T-helper 2 cell treated with Interferon-gamma antibody and Interleukin-4, amounts not matched to agents 5 μg/mL and 100 μg/mL, for 36 hours (primary cell): Measurements from ENCODE around the gene WDR7.

Experiments
- DNase-seq: peaks from one replicate; pipeline ENCODE4 v3.0.0; 2021; ENCODE audit warnings: low spot score
- H3K27ac Mint-ChIP-seq: one replicate; pipeline ENCODE4 v1.8.0; 2021; ENCODE audit warnings: mild to moderate bottlenecking, mixed read lengths
- H3K27me3 Mint-ChIP-seq: one replicate; pipeline ENCODE4 v1.8.0; 2021; ENCODE audit warnings: low read depth, mixed read lengths
- H3K36me3 Mint-ChIP-seq: one replicate; pipeline ENCODE4 v1.8.0; 2021; ENCODE audit warnings: low read depth, mixed read lengths
- H3K4me1 Mint-ChIP-seq: one replicate; pipeline ENCODE4 v1.8.0; 2021; ENCODE audit warnings: low read depth, mixed read lengths
- H3K4me3 Mint-ChIP-seq: one replicate; pipeline ENCODE4 v1.8.0; 2022; ENCODE audit warnings: mild to moderate bottlenecking, moderate library complexity, mixed read lengths
- H3K9me3 Mint-ChIP-seq: one replicate; pipeline ENCODE4 v1.8.0; 2021; ENCODE audit warnings: mixed read lengths

Gene WDR7

GRCh38 chr18:56982766-56983165 lies 331.6 kb downstream of the WDR7 start:
- Mint-ChIP-seq H3K27ac (no peak overlapping the region), H3K36me3 (no peaks in the 10 kb centered on the region), H3K9me3 (no peaks in the 10 kb centered on the region), H3K27me3 (no peaks in the 10 kb centered on the region), H3K4me3 (no peak overlapping the region), H3K4me1 (peaks cover 3% of the 10 kb centered on the region)
- no peak for DNase-seq

DNA sequence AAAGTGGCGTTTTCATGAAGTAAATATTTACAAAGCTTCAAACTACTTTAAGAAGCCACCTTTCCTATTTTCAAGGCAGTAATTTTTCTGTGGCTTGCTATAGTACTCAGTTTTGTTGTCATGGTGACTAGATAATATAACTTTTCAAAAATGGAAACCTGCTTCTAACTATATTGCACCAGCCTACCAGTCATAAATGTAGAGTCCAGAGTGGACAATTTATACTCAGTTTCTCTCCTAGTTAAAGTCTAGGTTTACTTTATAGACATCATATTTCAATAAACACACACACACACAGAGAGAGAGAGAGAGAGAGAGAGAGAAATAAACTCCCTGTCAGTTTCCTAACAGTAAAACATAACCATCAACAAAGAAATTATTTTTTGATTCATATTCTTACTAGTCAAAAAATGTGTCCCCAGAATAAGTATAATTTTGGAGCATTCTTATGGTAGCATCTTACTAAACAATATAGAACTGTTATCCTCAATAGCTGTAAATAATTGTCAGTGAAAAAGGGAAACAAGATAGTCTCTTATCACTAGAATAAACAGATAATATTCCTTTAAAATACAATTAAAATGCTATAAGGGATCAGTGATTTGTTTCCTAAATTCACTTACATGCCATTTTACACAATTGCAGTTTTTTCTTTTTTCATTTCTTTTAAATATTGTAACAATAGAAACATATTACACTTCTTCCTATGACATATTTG lies 332.3 kb downstream of the WDR7 start:
- no peak for DNase-seq
- Mint-ChIP-seq H3K4me3 (no peak overlapping the region), H3K27ac (no peak overlapping the region), H3K27me3 (no peaks in the 10 kb centered on the region), H3K9me3 (no peaks in the 10 kb centered on the region), H3K36me3 (no peaks in the 10 kb centered on the region), H3K4me1 (peaks cover 3% of the 10 kb centered on the region)

- H3K27me3 Mint-ChIP-seq: no peaks in the 10 kb centered on the region
- peaks cover 3% of the 10 kb centered on the region for H3K4me1 Mint-ChIP-seq
- no peak for DNase-seq
- no peaks in the 10 kb centered on the region for H3K36me3 Mint-ChIP-seq
- no peak overlapping the region for H3K4me3 Mint-ChIP-seq
- no peak overlapping the region for H3K27ac Mint-ChIP-seq
- H3K9me3 Mint-ChIP-seq: no peaks in the 10 kb centered on the region
Measured at GRCh38 chr18:56984731-56985130, 333.6 kb downstream of the WDR7 start.

GRCh38 chr18:56986829-56987228 lies 335.7 kb downstream of the WDR7 start:
- H3K27me3 Mint-ChIP-seq: no peaks in the 10 kb centered on the region
- no peaks in the 10 kb centered on the region for H3K9me3 Mint-ChIP-seq
- peaks cover 3% of the 10 kb centered on the region for H3K36me3 Mint-ChIP-seq
- peaks cover 3% of the 10 kb centered on the region for H3K4me1 Mint-ChIP-seq
- DNase-seq: no peak
- no peak overlapping the region for H3K4me3 Mint-ChIP-seq
- no peak overlapping the region for H3K27ac Mint-ChIP-seq

GRCh38 chr18:56987236-56987635 lies 336.1 kb downstream of the WDR7 start:
- no peak for DNase-seq
- Mint-ChIP-seq H3K9me3 (no peaks in the 10 kb centered on the region), H3K36me3 (peaks cover 5% of the 10 kb centered on the region), H3K27ac (no peak overlapping the region), H3K4me3 (no peak overlapping the region), H3K4me1 (peaks cover 7% of the 10 kb centered on the region), H3K27me3 (no peaks in the 10 kb centered on the region)

DNA sequence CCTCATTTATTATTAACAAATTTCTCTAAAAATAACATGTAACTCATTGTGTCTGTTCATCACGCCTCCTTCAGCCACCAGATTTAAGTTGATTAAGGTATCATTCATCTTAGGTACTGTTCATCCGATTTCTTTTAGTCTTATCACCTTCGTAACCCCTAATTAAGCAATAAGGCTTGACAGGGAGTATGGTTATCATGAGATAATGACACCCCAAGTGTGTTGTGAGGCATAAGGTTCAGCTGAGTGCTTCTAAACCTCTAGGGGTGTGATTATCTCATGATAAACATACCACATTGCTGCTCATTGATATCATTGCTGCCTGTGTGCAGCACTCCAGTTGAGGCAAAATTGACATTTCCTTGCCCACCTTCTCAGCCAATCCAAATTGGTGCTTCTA lies 336.9 kb downstream of the WDR7 start:
- Mint-ChIP-seq H3K27ac (no peak overlapping the region), H3K4me1 (peaks cover 10% of the 10 kb centered on the region), H3K9me3 (no peaks in the 10 kb centered on the region), H3K4me3 (no peak overlapping the region), H3K36me3 (peaks cover 8% of the 10 kb centered on the region), H3K27me3 (no peaks in the 10 kb centered on the region)
- DNase-seq: no peak

- Mint-ChIP-seq H3K27ac (no peak overlapping the region), H3K4me3 (no peak overlapping the region), H3K36me3 (peaks cover 8% of the 10 kb centered on the region), H3K9me3 (no peaks in the 10 kb centered on the region), H3K4me1 (peaks cover 15% of the 10 kb centered on the region), H3K27me3 (no peaks in the 10 kb centered on the region)
- DNase-seq: no peak
Measured at GRCh38 chr18:56990678-56991077, 339.5 kb downstream of the WDR7 start.

- Mint-ChIP-seq H3K9me3 (no peaks in the 10 kb centered on the region), H3K27ac (peak overlapping the region; percentile 31), H3K36me3 (peaks cover 8% of the 10 kb centered on the region), H3K4me3 (no peak overlapping the region), H3K4me1 (peaks cover 15% of the 10 kb centered on the region), H3K27me3 (no peaks in the 10 kb centered on the region)
- no peak for DNase-seq
Measured at GRCh38 chr18:56992777-56993176, 341.6 kb downstream of the WDR7 start.

DNA sequence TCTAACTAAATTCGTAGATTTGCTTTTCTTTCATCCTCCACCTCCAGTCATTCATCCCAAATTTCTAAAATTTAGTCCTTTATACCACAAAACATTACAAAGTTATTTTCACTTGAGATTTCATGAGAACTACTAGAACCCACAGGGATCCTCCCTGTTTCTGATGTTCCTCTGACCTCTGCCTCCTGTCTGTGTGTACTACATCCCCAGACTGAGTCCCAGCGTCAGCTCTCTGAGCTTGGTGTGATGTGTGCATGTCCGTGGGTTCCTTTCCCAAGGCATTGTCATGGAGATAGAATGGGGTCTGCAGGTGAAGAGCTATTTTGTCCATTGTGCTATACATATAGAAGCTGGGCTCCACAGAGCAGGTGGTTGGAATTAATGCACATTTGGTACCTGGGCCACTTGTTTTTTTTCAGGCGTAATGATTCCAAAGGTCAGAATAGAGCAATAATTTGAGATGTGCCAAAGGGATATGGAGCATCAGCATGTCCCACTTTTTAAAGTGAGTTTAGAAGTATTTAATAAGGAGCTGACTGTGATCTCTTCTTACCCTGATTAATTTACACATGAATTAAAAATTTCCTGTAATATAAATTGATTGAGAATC lies 344.5 kb downstream of the WDR7 start:
- Mint-ChIP-seq H3K4me1 (peaks cover 19% of the 10 kb centered on the region), H3K27ac (no peak overlapping the region), H3K27me3 (no peaks in the 10 kb centered on the region), H3K9me3 (no peaks in the 10 kb centered on the region), H3K36me3 (peaks cover 7% of the 10 kb centered on the region), H3K4me3 (no peak overlapping the region)
- DNase-seq: no peak

- Mint-ChIP-seq H3K27me3 (no peaks in the 10 kb centered on the region), H3K27ac (no peak overlapping the region), H3K4me1 (peaks cover 19% of the 10 kb centered on the region), H3K36me3 (peaks cover 5% of the 10 kb centered on the region), H3K4me3 (no peak overlapping the region), H3K9me3 (no peaks in the 10 kb centered on the region)
- no peak for DNase-seq
Measured at GRCh38 chr18:56997200-56997599, 346.0 kb downstream of the WDR7 start.

- peaks cover 5% of the 10 kb centered on the region for H3K36me3 Mint-ChIP-seq
- H3K4me3 Mint-ChIP-seq: no peak overlapping the region
- H3K27ac Mint-ChIP-seq: no peak overlapping the region
- no peaks in the 10 kb centered on the region for H3K27me3 Mint-ChIP-seq
- peaks cover 22% of the 10 kb centered on the region for H3K4me1 Mint-ChIP-seq
- no peaks in the 10 kb centered on the region for H3K9me3 Mint-ChIP-seq
- no peak for DNase-seq
Measured at GRCh38 chr18:56999823-57000222, 348.7 kb downstream of the WDR7 start.

DNA sequence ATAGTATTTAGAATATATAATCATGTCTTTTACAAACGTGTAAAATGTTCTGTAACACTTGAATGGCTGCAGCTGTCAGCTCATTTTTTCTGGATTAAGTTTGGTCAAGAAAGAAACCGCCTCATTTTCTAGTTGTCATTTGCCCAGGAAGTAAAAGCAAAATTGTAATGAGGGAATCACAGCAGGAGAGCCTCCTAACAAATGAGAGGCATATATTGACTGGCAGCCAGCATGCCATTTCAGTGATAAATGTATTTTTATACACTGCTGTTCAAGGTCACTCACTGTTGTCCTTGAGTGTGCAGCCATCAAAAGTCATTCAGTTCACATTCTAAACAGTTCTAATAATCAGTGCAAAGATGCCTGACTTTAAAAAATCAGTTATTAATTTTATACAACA lies 351.5 kb downstream of the WDR7 start:
- Mint-ChIP-seq H3K36me3 (peaks cover 5% of the 10 kb centered on the region), H3K4me1 (peaks cover 27% of the 10 kb centered on the region), H3K27ac (no peak overlapping the region), H3K27me3 (no peaks in the 10 kb centered on the region), H3K9me3 (no peaks in the 10 kb centered on the region), H3K4me3 (no peak overlapping the region)
- DNase-seq: no peak

GRCh38 chr18:57003342-57003741 lies 352.2 kb downstream of the WDR7 start:
- Mint-ChIP-seq H3K36me3 (peaks cover 5% of the 10 kb centered on the region), H3K27ac (no peak overlapping the region), H3K4me3 (no peak overlapping the region), H3K9me3 (no peaks in the 10 kb centered on the region), H3K27me3 (no peaks in the 10 kb centered on the region), H3K4me1 (peaks cover 34% of the 10 kb centered on the region)
- no peak for DNase-seq

DNA sequence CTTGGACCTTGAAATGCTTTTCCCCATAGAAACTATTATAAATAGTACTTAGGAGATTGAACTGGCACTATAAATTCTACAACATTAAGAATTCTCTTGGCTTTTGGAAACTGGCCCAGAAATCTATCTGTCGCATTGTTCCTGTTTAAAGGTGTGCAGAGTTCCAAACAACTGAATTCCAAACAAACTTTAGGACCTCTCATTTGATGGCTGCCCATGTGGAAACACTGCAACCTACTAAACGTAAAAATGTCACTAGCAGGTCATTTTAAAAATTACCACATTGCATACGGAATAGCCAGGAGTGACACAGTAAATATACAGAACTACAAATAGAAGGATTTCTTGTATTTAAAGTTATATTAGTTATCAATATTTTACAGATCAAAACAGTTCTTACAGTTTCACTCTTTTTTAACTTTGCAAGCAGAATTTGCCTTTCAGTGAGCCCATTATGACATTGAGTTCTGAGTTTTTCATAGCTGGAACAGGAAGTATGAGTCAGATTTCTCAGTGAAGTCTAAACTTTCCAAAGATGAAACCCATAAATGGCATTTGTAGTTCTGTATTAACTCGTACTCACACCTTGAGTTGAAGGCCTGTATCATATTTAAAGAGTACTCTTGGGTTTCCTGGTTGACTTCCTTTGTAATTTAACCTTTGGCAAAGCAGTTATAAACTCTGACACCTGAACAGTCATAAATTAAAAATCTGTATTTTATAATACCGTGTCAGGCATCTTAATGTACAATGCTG lies 353.4 kb downstream of the WDR7 start:
- Mint-ChIP-seq H3K4me1 (peaks cover 36% of the 10 kb centered on the region), H3K9me3 (no peaks in the 10 kb centered on the region), H3K4me3 (peak overlapping the region; percentile 40), H3K27ac (peak overlapping the region; percentile 68), H3K36me3 (peaks cover 5% of the 10 kb centered on the region), H3K27me3 (no peaks in the 10 kb centered on the region)
- DNase-seq: no peak
